Lower leg skin (tissue), 4 donors: Measurements from ENCODE around the gene GLE1. TPM values are rescaled to one million over a fixed set of nuclear protein-coding genes. Genes with fewer than 3 reads are reported as not detected.

ENCODE experiments used
- DNase-seq, 2 donors: peaks; one replicate each; pipeline ENCODE4 v3.0.0-alpha.2; 2019; ENCODE audit warnings: low spot score in 2 of 2
- H3K4me3 ChIP-seq: fragments of 200-600 bp; sonication (generic); 2 replicates; pipeline ENCODE4 v1.5.1; 2017; ENCODE audit warnings: mild to moderate bottlenecking, low read depth; ENCODE audit not compliant: poor library complexity, severe bottlenecking
- CTCF ChIP-seq, 3 donors: fragments of 450-650 bp; IDR thresholded peaks; one replicate each; pipeline ENCODE4 v1.5.1; 2016; ENCODE audit warnings: antibody characterized with exemption in 3 of 3, mild to moderate bottlenecking in 3 of 3, moderate library complexity in 2 of 3
- POLR2A ChIP-seq, 2 donors: fragments of 450-650 bp; IDR thresholded peaks; one replicate each; pipeline ENCODE4 v1.6.1; 2016 to 2017; ENCODE audit warnings: antibody characterized with exemption in 2 of 2, mild to moderate bottlenecking in 1 of 2, moderate library complexity in 1 of 2
- WGBS, 2 donors: methylation state at CpG; one replicate each; pipeline ENCODE4 v1.1.5; 2018; 5-methylcytosine and 5-hydroxymethylcytosine counted together
- intact Hi-C: fragments of 100-400 bp; cut with DNase I; formaldehyde crosslinking; loops from one replicate; pipeline ENCODE4 v1.15.0; 2023; ENCODE audit warnings: low total_unique reads
- total RNA-seq, 4 donors: library from RNA; depleted of rRNA; stranded (reverse); fragments of >200 nt; gene quantifications; one replicate each; pipeline ENCODE4 v1.1.0, GENCODE V29; 2016

Gene GLE1
- total RNA-seq, 4 donors from 2014 or later, result 28.6 to 44.3 (median 30.8) TPM

GRCh38 chr9:128481561-128481960 is 23.0 kb upstream of the GLE1 start:
- intact Hi-C loops, result no loop called here
- 96 to 97% methylated on average over 10 of the region's 10 CpGs for WGBS, 2 donors
- TF ChIP-seq CTCF (IDR thresholded peaks at IDR 0.05) (no peak), POLR2A (IDR thresholded peaks at IDR 0.05) (no peak)
- no peak for DNase-seq
- no peak overlapping the region for H3K4me3 ChIP-seq

- H3K4me3 ChIP-seq, result no peak overlapping the region
- TF ChIP-seq CTCF (IDR thresholded peaks at IDR 0.05) (no peak), POLR2A (IDR thresholded peaks at IDR 0.05) (no peak)
- no peak for DNase-seq
- intact Hi-C loops, result no loop called here
- WGBS, 2 donors, result 92 to 95% methylated on average over 7 of the region's 7 CpGs
Observed at GRCh38 chr9:128482186-128482585, 22.3 kb upstream of the GLE1 start.

GRCh38 chr9:128484686-128485413 is 19.7 kb upstream of the GLE1 start:
- H3K4me3 ChIP-seq, result no peak overlapping the region
- intact Hi-C loops, result no loop called here
- no peak for TF ChIP-seq POLR2A (IDR thresholded peaks at IDR 0.05)
- no peak for TF ChIP-seq CTCF (IDR thresholded peaks at IDR 0.05)
- WGBS, 2 donors, result 94 to 95% methylated on average over 17 of the region's 17 CpGs
- DNase-seq, result no peak

- no peak for TF ChIP-seq POLR2A (IDR thresholded peaks at IDR 0.05)
- TF ChIP-seq CTCF (IDR thresholded peaks at IDR 0.05), result no peak
- DNase-seq, result no peak
- intact Hi-C loops, result no loop called here
- WGBS, 2 donors, result 87 to 88% methylated on average over 7 of the region's 7 CpGs
- H3K4me3 ChIP-seq, result no peak overlapping the region
Observed at GRCh38 chr9:128485414-128485855, 19.1 kb upstream of the GLE1 start.

GRCh38 chr9:128486201-128486600 is 18.3 kb upstream of the GLE1 start:
- TF ChIP-seq CTCF (IDR thresholded peaks at IDR 0.05) (no peak), POLR2A (IDR thresholded peaks at IDR 0.05) (no peak)
- H3K4me3 ChIP-seq, result no peak overlapping the region
- intact Hi-C loops, result no loop called here
- DNase-seq, result no peak

GRCh38 chr9:128493424-128493823 is 11.1 kb upstream of the GLE1 start:
- WGBS, 2 donors, result 91 to 95% methylated on average over 2 of the region's 2 CpGs

More at GRCh38 chr9:128493424-128493823, 11.1 kb upstream of the GLE1 start:
- intact Hi-C loops, result no loop called here
- no peak for DNase-seq
- TF ChIP-seq POLR2A (IDR thresholded peaks at IDR 0.05), result no peak
- TF ChIP-seq CTCF (IDR thresholded peaks at IDR 0.05), result no peak
- no peak overlapping the region for H3K4me3 ChIP-seq
